Measurements from ENCODE around the gene SIN3B. TPM values are rescaled to one million over a fixed set of nuclear protein-coding genes. Genes with fewer than 3 reads are reported as not detected.

SIN3B gene
- total RNA-seq, 1 donor = 24.2 TPM

- no peak overlapping the region for H3K4me2 ChIP-seq (ENCODE audit: insufficient read depth, low read length)
- no peak for TF ChIP-seq CTCF (IDR thresholded peaks at IDR 0.05; ENCODE audit: extremely low read depth, low read depth, low read length)
- H3K9me3 ChIP-seq (ENCODE audit: low read depth, low read length) = no peaks in the 10 kb centered on the region
- no peak overlapping the region for H3K27ac ChIP-seq (ENCODE audit: low read depth, low read length)
- H3K4me1 ChIP-seq (ENCODE audit: insufficient read depth, low read length) = peaks cover 19% of the 10 kb centered on the region
- peaks cover 38% of the 10 kb centered on the region for H3K36me3 ChIP-seq (ENCODE audit: insufficient read depth, low read length)
- no peaks in the 10 kb centered on the region for H3K27me3 ChIP-seq (ENCODE audit: insufficient read depth, low read length)
- peaks cover 29% of the 10 kb centered on the region for H3K79me2 ChIP-seq (ENCODE audit: insufficient read depth, low read length)
- no peak for DNase-seq (ENCODE audit: insufficient read length, low spot score, missing footprints)
- no peak overlapping the region for H3K4me3 ChIP-seq (ENCODE audit: insufficient read depth, low read length)
- H2AFZ ChIP-seq (ENCODE audit: low read length) = no peak overlapping the region
- peaks cover 17% of the 10 kb centered on the region for H4K20me1 ChIP-seq (ENCODE audit: insufficient read depth, low read length)
Measured at GRCh38 chr19:16831531-16831930, 2.3 kb downstream of the SIN3B start.

GRCh38 chr19:16834747-16835146 is 5.5 kb downstream of the SIN3B start:
- Histone ChIP-seq H3K36me3 (ENCODE audit: insufficient read depth, low read length) (peaks cover 61% of the 10 kb centered on the region), H3K27me3 (ENCODE audit: insufficient read depth, low read length) (no peaks in the 10 kb centered on the region), H3K27ac (ENCODE audit: low read depth, low read length) (no peak overlapping the region), H4K20me1 (ENCODE audit: insufficient read depth, low read length) (peaks cover 27% of the 10 kb centered on the region), H3K4me2 (ENCODE audit: insufficient read depth, low read length) (no peak overlapping the region), H3K4me3 (ENCODE audit: insufficient read depth, low read length) (no peak overlapping the region), H3K4me1 (ENCODE audit: insufficient read depth, low read length) (peaks cover 17% of the 10 kb centered on the region), H3K9me3 (ENCODE audit: low read depth, low read length) (no peaks in the 10 kb centered on the region), H2AFZ (ENCODE audit: low read length) (no peak overlapping the region), H3K79me2 (ENCODE audit: insufficient read depth, low read length) (peaks cover 40% of the 10 kb centered on the region)
- TF ChIP-seq CTCF (IDR thresholded peaks at IDR 0.05; ENCODE audit: extremely low read depth, low read depth, low read length) = no peak
- no peak for DNase-seq (ENCODE audit: insufficient read length, low spot score, missing footprints)

- peaks cover 7% of the 10 kb centered on the region for H3K4me1 ChIP-seq (ENCODE audit: insufficient read depth, low read length)
- no peaks in the 10 kb centered on the region for H3K27me3 ChIP-seq (ENCODE audit: insufficient read depth, low read length)
- TF ChIP-seq CTCF (IDR thresholded peaks at IDR 0.05; ENCODE audit: extremely low read depth, low read depth, low read length) = peak; percentile 10
- no peak overlapping the region for H3K27ac ChIP-seq (ENCODE audit: low read depth, low read length)
- peaks cover 33% of the 10 kb centered on the region for H3K79me2 ChIP-seq (ENCODE audit: insufficient read depth, low read length)
- H2AFZ ChIP-seq (ENCODE audit: low read length) = no peak overlapping the region
- peaks cover 74% of the 10 kb centered on the region for H3K36me3 ChIP-seq (ENCODE audit: insufficient read depth, low read length)
- DNase-seq (ENCODE audit: insufficient read length, low spot score, missing footprints) = no peak
- H3K4me2 ChIP-seq (ENCODE audit: insufficient read depth, low read length) = no peak overlapping the region
- peaks cover 20% of the 10 kb centered on the region for H4K20me1 ChIP-seq (ENCODE audit: insufficient read depth, low read length)
- H3K4me3 ChIP-seq (ENCODE audit: insufficient read depth, low read length) = no peak overlapping the region
- no peaks in the 10 kb centered on the region for H3K9me3 ChIP-seq (ENCODE audit: low read depth, low read length)
Measured at GRCh38 chr19:16836115-16837034, 7.2 kb downstream of the SIN3B start.

GRCh38 chr19:16837035-16837362 is 7.8 kb downstream of the SIN3B start:
- Histone ChIP-seq H3K27me3 (ENCODE audit: insufficient read depth, low read length) (no peaks in the 10 kb centered on the region), H3K79me2 (ENCODE audit: insufficient read depth, low read length) (peaks cover 30% of the 10 kb centered on the region), H3K9me3 (ENCODE audit: low read depth, low read length) (no peaks in the 10 kb centered on the region), H3K4me3 (ENCODE audit: insufficient read depth, low read length) (no peak overlapping the region), H4K20me1 (ENCODE audit: insufficient read depth, low read length) (peaks cover 17% of the 10 kb centered on the region), H3K27ac (ENCODE audit: low read depth, low read length) (no peak overlapping the region), H2AFZ (ENCODE audit: low read length) (no peak overlapping the region), H3K4me1 (ENCODE audit: insufficient read depth, low read length) (peaks cover 7% of the 10 kb centered on the region), H3K36me3 (ENCODE audit: insufficient read depth, low read length) (peaks cover 74% of the 10 kb centered on the region), H3K4me2 (ENCODE audit: insufficient read depth, low read length) (no peak overlapping the region)
- TF ChIP-seq CTCF (IDR thresholded peaks at IDR 0.05; ENCODE audit: extremely low read depth, low read depth, low read length) = no peak
- no peak for DNase-seq (ENCODE audit: insufficient read length, low spot score, missing footprints)
